HCT116 (cell line): Measurements from ENCODE around the gene ST6GALNAC5. TPM values are rescaled to one million over a fixed set of nuclear protein-coding genes. Genes with fewer than 3 reads are reported as not detected.
"Not testable (repeated sequence)": the region's sequence is repeated elsewhere in the genome, so short reads cannot be mapped to it uniquely, and the experiment has no call there.

Experiments used
- ATAC-seq: fragments of 200-7000 bp; cut with Tn5 transposase; 2 replicates; pipeline ENCODE4 v1.9.1; 2020; ENCODE audit warnings: mild to moderate bottlenecking, moderate library complexity
- BruUV-seq: library from RNA; stranded (reverse); fragments of 400-500 nt; replicated peaks from 2 replicates; lab custom pipeline; 2021; lab: Mats Ljungman, UMichigan
- CTCF ChIA-PET: fragments of 300-600 bp; sonication (Branson Sonifier 250); formaldehyde crosslinking; loops from one replicate; lab custom pipeline; 2021; ENCODE audit warnings: antibody characterized with exemption; lab: Charles Lee
- POLR2A ChIA-PET: fragments of 300-600, 350-600 bp; sonication (Branson Sonifier 250); formaldehyde crosslinking; loops from one replicate; lab custom pipeline; 2021; ENCODE audit warnings: antibody characterized with exemption; lab: Charles Lee
- RAD21 ChIA-PET, 2 experiments: fragments of 300-600 bp; sonication (Branson Sonifier 250); formaldehyde crosslinking; loops; one replicate each; lab custom pipeline; 2023; ENCODE audit warnings: low total read pairs in 2 of 2; ENCODE audit not compliant: uncharacterized antibody in 2 of 2, unreplicated experiment in 2 of 2, low non-redundant PET in 1 of 2; lab: Charles Lee
- DNase-seq: peaks from one replicate; pipeline ENCODE4 v3.0.0-alpha.2; 2010; ENCODE audit warnings: low read depth, low spot score
- H2AFZ ChIP-seq: fragments of 200-600 bp; shearing (Covaris generic), sonication (generic); 2 replicates; pipeline ENCODE4 v1.6.1; 2017; ENCODE audit warnings: low read depth, mixed run types, mixed read lengths, antibody characterized with exemption, low read length; ENCODE audit not compliant: poor library complexity, severe bottlenecking
- H3K27ac ChIP-seq: 2 replicates; pipeline ENCODE4 v1.5.1; 2012; ENCODE audit warnings: low read depth, low read length
- H3K27me3 ChIP-seq: fragments of 200-600 bp; sonication (generic); 2 replicates; pipeline ENCODE4 v1.6.1; 2016; ENCODE audit warnings: mixed run types, low read length, mixed read lengths; ENCODE audit not compliant: insufficient read depth
- H3K36me3 ChIP-seq, 2 experiments: fragments of 200-500 bp in 1 of 2; fragments of 200-600 bp in 1 of 2; sonication (Bioruptor generic) in 1 of 2; sonication (generic) in 1 of 2; 2 replicates each; pipeline versions ENCODE4 v1.5.1 to v1.6.1; 2014 to 2016; ENCODE audit warnings: low read length in 2 of 2, inconsistent platforms in 1 of 2, mixed read lengths in 1 of 2, mixed run types in 1 of 2; ENCODE audit not compliant: insufficient read depth in 2 of 2, control insufficient read depth in 1 of 2
- H3K4me1 ChIP-seq, 2 experiments: fragments of 200-600 bp in 1 of 2; sonication (generic) in 1 of 2; 2 replicates each; pipeline versions ENCODE4 v1.5.1 to v1.6.1; 2012 to 2017; ENCODE audit warnings: low read length in 2 of 2, inconsistent platforms in 1 of 2, mild to moderate bottlenecking in 1 of 2, mixed read lengths in 1 of 2, mixed run types in 1 of 2, moderate library complexity in 1 of 2; ENCODE audit not compliant: insufficient read depth in 2 of 2, control insufficient read depth in 1 of 2
- H3K4me2 ChIP-seq: fragments of 200-600 bp; sonication (generic); 2 replicates; pipeline ENCODE4 v1.6.1; 2017; ENCODE audit warnings: mixed run types, low read length, mixed read lengths
- H3K4me3 ChIP-seq, 2 experiments: fragments of 200-600 bp in 1 of 2; sonication (generic) in 1 of 2; replicated peaks in 1 of 2; 2 replicates each; pipeline ENCODE4 v1.5.1; 2011 to 2016; ENCODE audit warnings: low read length in 2 of 2, control low read depth in 1 of 2, low read depth in 1 of 2, mild to moderate bottlenecking in 1 of 2, mixed read lengths in 1 of 2, mixed run types in 1 of 2
- H3K79me2 ChIP-seq: fragments of 200-600 bp; sonication (generic); 2 replicates; pipeline ENCODE4 v1.6.1; 2017; ENCODE audit warnings: mild to moderate bottlenecking, mixed run types, low read length, moderate library complexity, mixed read lengths; ENCODE audit not compliant: insufficient read depth
- H3K9ac ChIP-seq: fragments of 200-600 bp; sonication (generic); 2 replicates; pipeline ENCODE4 v1.6.1; 2016; ENCODE audit warnings: low read length, mixed read lengths
- H3K9me2 ChIP-seq: fragments of 200-600 bp; sonication (generic), shearing (Covaris generic); 2 replicates; pipeline ENCODE4 v1.6.1; 2017; ENCODE audit warnings: mixed run types, mild to moderate bottlenecking, moderate library complexity; ENCODE audit not compliant: insufficient read depth
- H3K9me3 ChIP-seq, 2 experiments: fragments of 200-500 bp in 1 of 2; fragments of 200-600 bp in 1 of 2; sonication (Bioruptor generic) in 1 of 2; sonication (generic) in 1 of 2; 2 replicates each; pipeline ENCODE4 v1.6.1; 2014 to 2017; ENCODE audit warnings: low read length in 2 of 2, mixed read lengths in 2 of 2, inconsistent platforms in 1 of 2, low read depth in 1 of 2, mild to moderate bottlenecking in 1 of 2, mixed run types in 1 of 2, moderate library complexity in 1 of 2; ENCODE audit not compliant: control insufficient read depth in 1 of 2, insufficient read depth in 1 of 2
- H4K20me1 ChIP-seq: fragments of 200-600 bp; sonication (generic), shearing (Covaris generic); 2 replicates; pipeline ENCODE4 v1.6.1; 2017; ENCODE audit warnings: mixed run types, mild to moderate bottlenecking, moderate library complexity; ENCODE audit not compliant: insufficient read depth
- CBX3 ChIP-seq: IDR thresholded peaks from 2 replicates; pipeline ENCODE4 v1.6.1; 2012; ENCODE audit warnings: low read depth
- CEBPB ChIP-seq: IDR thresholded peaks from 2 replicates; pipeline ENCODE4 v1.6.1; 2012; ENCODE audit warnings: low read depth
- ELF1 ChIP-seq: IDR thresholded peaks from 2 replicates; pipeline ENCODE4 v1.6.1; 2012; ENCODE audit warnings: low read depth, borderline replicate concordance
- FOSL1 ChIP-seq: IDR thresholded peaks from 2 replicates; pipeline ENCODE4 v1.6.1; 2012; ENCODE audit warnings: low read depth
- POLR2A ChIP-seq: IDR thresholded peaks from 2 replicates; pipeline ENCODE4 v1.7.0; 2011; ENCODE audit warnings: borderline replicate concordance; ENCODE audit not compliant: insufficient read depth, insufficient read length; ENCODE audit errors: extremely low read depth
- POLR2AphosphoS5 ChIP-seq: IDR thresholded peaks from 2 replicates; pipeline ENCODE4 v1.6.1; 2011; ENCODE audit warnings: mild to moderate bottlenecking, low read depth, low read length, moderate library complexity
- TCF7L2 ChIP-seq: IDR thresholded peaks from 2 replicates; pipeline ENCODE4 v1.7.0; 2011; ENCODE audit warnings: borderline replicate concordance, inconsistent platforms; ENCODE audit not compliant: insufficient read depth, insufficient read length; ENCODE audit errors: extremely low read depth
- intact Hi-C: fragments of 100-400 bp; cut with micrococcal nuclease; formaldehyde crosslinking; loops from 2 replicates; pipeline ENCODE4 v1.10.0; 2022
- total RNA-seq: library from RNA; stranded (reverse); gene quantifications from one replicate; pipeline ENCODE4 v1.2.1, GENCODE V29; 2021; ENCODE audit not compliant: unreplicated experiment
- TF ChIP-seq, protein P1 (sequence below): IDR thresholded peaks from 2 replicates; pipeline ENCODE4 v1.6.1; 2012
- TF ChIP-seq, protein P2 (sequence below), 3 experiments: fragments of 200-600 bp in 1 of 3; sonication (generic) in 1 of 3; IDR thresholded peaks in 2 of 3; conservative IDR thresholded peaks in 1 of 3; 2 replicates each; pipeline ENCODE4 v1.5.1; 2012 to 2017; ENCODE audit warnings: low read depth in 2 of 3, low read length in 2 of 3, antibody characterized with exemption in 1 of 3, borderline replicate concordance in 1 of 3, control low read depth in 1 of 3, mild to moderate bottlenecking in 1 of 3, mixed read lengths in 1 of 3, mixed run types in 1 of 3, moderate library complexity in 1 of 3; ENCODE audit not compliant: insufficient read depth in 1 of 3
- TF ChIP-seq, protein P3 (sequence below): IDR thresholded peaks from 2 replicates; pipeline ENCODE4 v1.6.1; 2011; ENCODE audit warnings: mild to moderate bottlenecking, low read length, moderate library complexity; ENCODE audit not compliant: insufficient replicate concordance; ENCODE audit errors: extremely low read depth

Gene ST6GALNAC5
- total RNA-seq, 1 experiment from 2014 or later = 1.2 TPM

DNA sequence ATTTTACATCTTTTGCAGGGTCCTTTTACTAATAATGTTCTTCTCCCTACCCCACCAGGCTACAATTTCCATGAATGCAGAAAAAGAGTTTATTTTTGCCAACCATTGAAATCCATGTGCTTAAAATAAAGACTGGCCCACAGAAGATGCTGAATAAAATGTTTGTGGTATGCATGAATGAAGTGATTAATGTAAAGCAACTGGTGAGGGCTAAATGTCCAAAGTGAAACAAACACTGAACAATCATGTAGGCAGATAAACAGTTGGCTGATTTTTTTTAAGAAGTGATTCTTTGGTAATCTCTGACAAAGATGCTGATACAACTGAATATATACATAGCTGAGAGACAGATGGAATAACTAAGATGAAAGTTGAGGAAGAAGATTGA is 94.5 kb downstream of the ST6GALNAC5 start:
- RAD21 ChIA-PET = no interaction called here
- no peak overlapping the region for H3K4me3 ChIP-seq
- POLR2A ChIA-PET = no interaction called here
- H3K27ac ChIP-seq = no peak overlapping the region
- no peak for TF ChIP-seq ELF1
- TF ChIP-seq, protein P1, sequence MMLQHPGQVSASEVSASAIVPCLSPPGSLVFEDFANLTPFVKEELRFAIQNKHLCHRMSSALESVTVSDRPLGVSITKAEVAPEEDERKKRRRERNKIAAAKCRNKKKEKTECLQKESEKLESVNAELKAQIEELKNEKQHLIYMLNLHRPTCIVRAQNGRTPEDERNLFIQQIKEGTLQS = no peak
- no peak for TF ChIP-seq POLR2AphosphoS5
- no peak for TF ChIP-seq TCF7L2
- TF ChIP-seq CBX3 = no peak
- no peak for TF ChIP-seq FOSL1
- no peak for TF ChIP-seq CEBPB
- TF ChIP-seq, protein P2, sequence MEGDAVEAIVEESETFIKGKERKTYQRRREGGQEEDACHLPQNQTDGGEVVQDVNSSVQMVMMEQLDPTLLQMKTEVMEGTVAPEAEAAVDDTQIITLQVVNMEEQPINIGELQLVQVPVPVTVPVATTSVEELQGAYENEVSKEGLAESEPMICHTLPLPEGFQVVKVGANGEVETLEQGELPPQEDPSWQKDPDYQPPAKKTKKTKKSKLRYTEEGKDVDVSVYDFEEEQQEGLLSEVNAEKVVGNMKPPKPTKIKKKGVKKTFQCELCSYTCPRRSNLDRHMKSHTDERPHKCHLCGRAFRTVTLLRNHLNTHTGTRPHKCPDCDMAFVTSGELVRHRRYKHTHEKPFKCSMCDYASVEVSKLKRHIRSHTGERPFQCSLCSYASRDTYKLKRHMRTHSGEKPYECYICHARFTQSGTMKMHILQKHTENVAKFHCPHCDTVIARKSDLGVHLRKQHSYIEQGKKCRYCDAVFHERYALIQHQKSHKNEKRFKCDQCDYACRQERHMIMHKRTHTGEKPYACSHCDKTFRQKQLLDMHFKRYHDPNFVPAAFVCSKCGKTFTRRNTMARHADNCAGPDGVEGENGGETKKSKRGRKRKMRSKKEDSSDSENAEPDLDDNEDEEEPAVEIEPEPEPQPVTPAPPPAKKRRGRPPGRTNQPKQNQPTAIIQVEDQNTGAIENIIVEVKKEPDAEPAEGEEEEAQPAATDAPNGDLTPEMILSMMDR (IDR thresholded peaks at IDR 0.05 in 2 of 3, conservative IDR thresholded peaks at IDR 0.05 in 1 of 3; ENCODE audit: borderline replicate concordance in 1 of 3, insufficient read depth in 1 of 3, low read depth in 2 of 3, low read length in 2 of 3) = no peak
- TF ChIP-seq, protein P3, sequence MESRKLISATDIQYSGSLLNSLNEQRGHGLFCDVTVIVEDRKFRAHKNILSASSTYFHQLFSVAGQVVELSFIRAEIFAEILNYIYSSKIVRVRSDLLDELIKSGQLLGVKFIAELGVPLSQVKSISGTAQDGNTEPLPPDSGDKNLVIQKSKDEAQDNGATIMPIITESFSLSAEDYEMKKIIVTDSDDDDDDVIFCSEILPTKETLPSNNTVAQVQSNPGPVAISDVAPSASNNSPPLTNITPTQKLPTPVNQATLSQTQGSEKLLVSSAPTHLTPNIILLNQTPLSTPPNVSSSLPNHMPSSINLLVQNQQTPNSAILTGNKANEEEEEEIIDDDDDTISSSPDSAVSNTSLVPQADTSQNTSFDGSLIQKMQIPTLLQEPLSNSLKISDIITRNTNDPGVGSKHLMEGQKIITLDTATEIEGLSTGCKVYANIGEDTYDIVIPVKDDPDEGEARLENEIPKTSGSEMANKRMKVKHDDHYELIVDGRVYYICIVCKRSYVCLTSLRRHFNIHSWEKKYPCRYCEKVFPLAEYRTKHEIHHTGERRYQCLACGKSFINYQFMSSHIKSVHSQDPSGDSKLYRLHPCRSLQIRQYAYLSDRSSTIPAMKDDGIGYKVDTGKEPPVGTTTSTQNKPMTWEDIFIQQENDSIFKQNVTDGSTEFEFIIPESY = no peak
- no peak for TF ChIP-seq POLR2A
- no peaks in the 10 kb centered on the region for H3K9me2 ChIP-seq
- no peaks in the 10 kb centered on the region for H3K27me3 ChIP-seq
- H4K20me1 ChIP-seq = no peaks in the 10 kb centered on the region
- H3K4me1 ChIP-seq = no peaks in the 10 kb centered on the region
- CTCF ChIA-PET = no interaction called here
- ATAC-seq (no peak), DNase-seq (no peak)
- no peak overlapping the region for H3K4me2 ChIP-seq
- H3K79me2 ChIP-seq = no peaks in the 10 kb centered on the region
- H3K9me3 ChIP-seq = no peaks in the 10 kb centered on the region
- no peak overlapping the region for H3K9ac ChIP-seq
- H3K36me3 ChIP-seq = no peaks in the 10 kb centered on the region
- no peak overlapping the region for H2AFZ ChIP-seq
- intact Hi-C loops = no loop called here
- no TSS peak for BruUV-seq

DNA sequence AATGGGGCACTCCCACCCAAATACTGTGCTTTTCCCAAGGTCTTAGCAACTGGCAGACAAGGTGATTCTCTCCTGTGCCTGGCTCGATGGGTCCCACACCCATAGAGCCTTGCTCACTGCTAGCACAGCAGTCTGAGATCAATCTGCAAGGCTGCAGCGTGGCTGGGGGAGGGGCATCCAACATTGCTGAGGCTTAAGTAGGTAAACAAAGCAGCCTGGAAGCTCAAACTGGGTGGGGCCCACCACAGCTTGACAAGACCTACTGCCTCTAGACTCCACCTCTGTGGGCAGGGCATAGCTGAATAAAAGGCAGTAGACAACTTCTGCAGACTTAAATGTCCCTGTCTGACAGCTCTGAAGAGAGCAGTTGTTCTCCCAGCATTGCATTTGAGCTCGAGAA is 114.0 kb downstream of the ST6GALNAC5 start:
- ATAC-seq, H3K9me2 ChIP-seq, H3K4me3 ChIP-seq, BruUV-seq, H3K36me3 ChIP-seq, H3K27ac ChIP-seq, DNase-seq, H3K9ac ChIP-seq, RAD21 ChIA-PET, H3K9me3 ChIP-seq, H3K79me2 ChIP-seq, H2AFZ ChIP-seq, H3K4me2 ChIP-seq, CTCF ChIA-PET, intact Hi-C loops, H3K27me3 ChIP-seq, H4K20me1 ChIP-seq, POLR2A ChIA-PET, H3K4me1 ChIP-seq: not testable (repeated sequence)
